IPS-18a (cell line): ENCODE results near the gene FAM83B.

Experiments used
- H3K27ac ChIP-seq: one replicate; pipeline ENCODE4 v1.5.1; 2013; ENCODE audit warnings: low read length
- H3K27me3 ChIP-seq: one replicate; pipeline ENCODE4 v1.6.1; 2013; ENCODE audit warnings: mild to moderate bottlenecking, low read length; ENCODE audit not compliant: control insufficient read depth, insufficient read depth
- H3K36me3 ChIP-seq: one replicate; pipeline ENCODE4 v1.6.1; 2013; ENCODE audit warnings: low read depth, low read length; ENCODE audit not compliant: control insufficient read depth
- H3K4me1 ChIP-seq: one replicate; pipeline ENCODE4 v1.6.1; 2013; ENCODE audit warnings: low read depth, low read length; ENCODE audit not compliant: control insufficient read depth
- H3K4me3 ChIP-seq: one replicate; pipeline ENCODE4 v1.5.1; 2013; ENCODE audit warnings: low read length
- H3K9ac ChIP-seq: one replicate; pipeline ENCODE4 v1.6.1; 2013; ENCODE audit warnings: mild to moderate bottlenecking, low read length, moderate library complexity
- H3K9me3 ChIP-seq: one replicate; pipeline ENCODE4 v1.6.1; 2013; ENCODE audit warnings: low read depth, low read length; ENCODE audit not compliant: control insufficient read depth

FAM83B gene

DNA sequence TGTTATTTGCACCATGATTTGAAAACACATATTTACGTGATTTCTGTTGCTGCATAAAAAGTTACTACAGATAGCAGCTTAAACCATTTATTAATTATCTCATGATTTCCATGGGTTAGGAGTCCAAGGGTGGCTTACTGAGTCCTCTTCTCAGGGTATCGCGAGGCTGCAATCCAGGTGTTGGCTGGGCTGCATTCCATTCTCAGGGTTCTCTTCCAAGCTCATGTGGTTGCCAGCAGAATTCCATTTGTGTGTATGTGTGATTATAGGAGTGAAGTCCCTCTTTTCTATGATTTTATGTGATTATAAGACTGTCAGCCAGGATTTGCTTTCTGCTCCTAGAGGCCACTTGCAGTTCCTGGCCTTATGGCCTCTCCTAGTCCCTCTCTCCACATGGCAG, 135.1 kb downstream of the FAM83B start:
- H3K27ac ChIP-seq = no peak overlapping the region
- H3K9me3 ChIP-seq = no peaks in the 10 kb centered on the region
- H3K9ac ChIP-seq = no peak overlapping the region
- no peaks in the 10 kb centered on the region for H3K4me1 ChIP-seq
- H3K4me3 ChIP-seq = no peak overlapping the region
- no peaks in the 10 kb centered on the region for H3K36me3 ChIP-seq
- H3K27me3 ChIP-seq = no peaks in the 10 kb centered on the region

GRCh38 chr6:54987633-54988290, 141.2 kb downstream of the FAM83B start:
- no peak overlapping the region for H3K9ac ChIP-seq
- H3K27me3 ChIP-seq = no peaks in the 10 kb centered on the region
- H3K9me3 ChIP-seq = no peaks in the 10 kb centered on the region
- H3K4me3 ChIP-seq = no peak overlapping the region
- no peaks in the 10 kb centered on the region for H3K36me3 ChIP-seq
- H3K27ac ChIP-seq = no peak overlapping the region
- no peaks in the 10 kb centered on the region for H3K4me1 ChIP-seq

GRCh38 chr6:54988576-54988975, 142.0 kb downstream of the FAM83B start:
- H3K4me1 ChIP-seq = no peaks in the 10 kb centered on the region

GRCh38 chr6:54990001-54990400, 143.4 kb downstream of the FAM83B start:
- H3K9me3 ChIP-seq = no peaks in the 10 kb centered on the region
- H3K4me1 ChIP-seq = no peaks in the 10 kb centered on the region
- H3K27me3 ChIP-seq = no peaks in the 10 kb centered on the region
- no peak overlapping the region for H3K4me3 ChIP-seq
- H3K9ac ChIP-seq = no peak overlapping the region
- no peaks in the 10 kb centered on the region for H3K36me3 ChIP-seq
- no peak overlapping the region for H3K27ac ChIP-seq

More at GRCh38 chr6:54988576-54988975, 142.0 kb downstream of the FAM83B start:
- no peak overlapping the region for H3K4me3 ChIP-seq
- no peak overlapping the region for H3K9ac ChIP-seq
- H3K9me3 ChIP-seq = no peaks in the 10 kb centered on the region
- H3K36me3 ChIP-seq = no peaks in the 10 kb centered on the region
- H3K27ac ChIP-seq = no peak overlapping the region
- no peaks in the 10 kb centered on the region for H3K27me3 ChIP-seq
